ENCODE results near the gene NRAP. TPM values are rescaled to one million over a fixed set of nuclear protein-coding genes. Genes with fewer than 3 reads are reported as not detected.

NRAP gene
- total and polyA plus RNA-seq, 10 of the 15 experiments (the other 5 are each of a cell fraction or from before 2014, with no cell fraction given), result not detected

DNA sequence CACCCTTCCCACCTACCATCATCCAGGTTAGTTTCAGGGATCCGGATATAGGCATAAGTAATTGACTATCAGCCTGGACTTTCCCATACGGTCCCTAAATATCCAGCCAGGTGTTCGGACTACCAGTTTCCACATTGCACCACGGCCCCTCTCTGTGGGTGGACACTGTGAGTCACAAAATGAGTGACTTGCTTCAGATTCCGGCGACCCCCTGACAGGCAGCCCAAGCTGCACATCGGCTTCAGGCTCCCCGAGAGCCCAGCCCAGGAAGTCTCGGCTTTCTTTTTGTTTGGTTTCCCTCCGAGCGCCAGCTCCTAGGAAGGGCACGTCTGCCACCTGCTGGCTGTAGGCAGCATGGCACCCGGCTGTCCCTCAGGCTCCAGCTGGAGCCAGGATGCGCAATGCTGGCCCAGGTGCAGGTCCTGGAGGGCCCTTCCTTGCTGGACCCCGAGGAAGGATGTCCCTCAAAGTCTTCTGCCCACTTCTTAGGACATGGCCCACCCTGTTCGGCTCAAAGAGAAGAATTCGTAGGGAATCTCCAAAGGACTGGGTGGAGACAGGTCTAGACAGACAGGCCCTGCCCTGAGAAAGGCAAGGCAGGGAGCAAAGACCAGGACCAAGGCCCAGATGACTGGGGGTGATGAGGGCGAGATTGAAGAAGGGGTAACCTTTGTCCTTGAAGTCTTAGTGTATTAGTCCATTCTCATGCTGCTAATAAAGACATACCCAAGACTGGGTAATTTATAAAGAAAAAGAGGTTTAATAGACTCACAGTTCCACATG is 100.3 kb downstream of the NRAP start:
- Histone ChIP-seq H3K4me3 (no peak overlapping the region), H3K4me2 (ENCODE audit: control insufficient read depth, insufficient read depth) (peak overlapping the region; percentile 40; the same call in 1 of the 2 replicates), H4K20me1 (ENCODE audit: control insufficient read depth, insufficient read depth) (no peaks in the 10 kb centered on the region), H2AFZ (ENCODE audit: control insufficient read depth, low read depth, low read length) (peak overlapping the region; percentile 48), H3K79me2 (ENCODE audit: control insufficient read depth, insufficient read depth, low read length) (no peaks in the 10 kb centered on the region), H3K9me3 (replicated peaks; ENCODE audit: control insufficient read depth, insufficient read depth, low read length) (no peaks in the 10 kb centered on the region), H3K4me1 (ENCODE audit: control insufficient read depth, insufficient read depth, low read length) (no peaks in the 10 kb centered on the region), H3K27ac (ENCODE audit: control insufficient read depth, insufficient read depth) (no peak overlapping the region), H3K36me3 (ENCODE audit: control insufficient read depth in 2 of 2, insufficient read depth in 2 of 2, low read length in 1 of 2) (no peaks in the 10 kb centered on the region), H3K27me3 (replicated peaks in 1 of 2; ENCODE audit: control insufficient read depth in 2 of 2, insufficient read depth in 2 of 2, low read length in 1 of 2) (peaks cover 0 to 2% of the 10 kb centered on the region in 2 experiments; a peak in 2 of 4 replicates), H3K9ac (ENCODE audit: control insufficient read depth, insufficient read depth, low read length) (no peak overlapping the region)
- ChIA-PET SMC1A (ENCODE audit: uncharacterized antibody, unreplicated experiment) (no interaction called here), RAD21 (ENCODE audit: unreplicated experiment) (interaction anchor here (0.6 to 1.5 kb wide), 3 partner anchors 42 to 1092 kb away, joined by 3 to 4 read pairs (median 4); no protein-coding TSS in a partner anchor), CTCF (interaction anchor here (0.7 to 2.1 kb wide), 9 partner anchors 9 to 1197 kb away, joined by 3 to 7 read pairs (median 4); no protein-coding TSS in a partner anchor), POLR2A (no interaction called here)
- DNase-seq (ENCODE audit: low read depth, low spot score) (no peak), FAIRE-seq (peak; percentile 80), ATAC-seq (peak; percentile 97)
- TF ChIP-seq RB1 (IDR thresholded peaks at IDR 0.05; ENCODE audit: borderline replicate concordance), result peak; percentile 50; the same call in 1 of the 2 replicates
- TF ChIP-seq, protein P1, sequence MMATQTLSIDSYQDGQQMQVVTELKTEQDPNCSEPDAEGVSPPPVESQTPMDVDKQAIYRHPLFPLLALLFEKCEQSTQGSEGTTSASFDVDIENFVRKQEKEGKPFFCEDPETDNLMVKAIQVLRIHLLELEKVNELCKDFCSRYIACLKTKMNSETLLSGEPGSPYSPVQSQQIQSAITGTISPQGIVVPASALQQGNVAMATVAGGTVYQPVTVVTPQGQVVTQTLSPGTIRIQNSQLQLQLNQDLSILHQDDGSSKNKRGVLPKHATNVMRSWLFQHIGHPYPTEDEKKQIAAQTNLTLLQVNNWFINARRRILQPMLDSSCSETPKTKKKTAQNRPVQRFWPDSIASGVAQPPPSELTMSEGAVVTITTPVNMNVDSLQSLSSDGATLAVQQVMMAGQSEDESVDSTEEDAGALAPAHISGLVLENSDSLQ (IDR thresholded peaks at IDR 0.05), result peak; percentile 31; the same call in 1 of the 2 replicates
- TF ChIP-seq IKZF1 (conservative IDR thresholded peaks at IDR 0.05), result no peak
- TF ChIP-seq CHD2 (IDR thresholded peaks at IDR 0.05; ENCODE audit: borderline replicate concordance, low read depth, low read length), result no peak
- TF ChIP-seq, protein P2, sequence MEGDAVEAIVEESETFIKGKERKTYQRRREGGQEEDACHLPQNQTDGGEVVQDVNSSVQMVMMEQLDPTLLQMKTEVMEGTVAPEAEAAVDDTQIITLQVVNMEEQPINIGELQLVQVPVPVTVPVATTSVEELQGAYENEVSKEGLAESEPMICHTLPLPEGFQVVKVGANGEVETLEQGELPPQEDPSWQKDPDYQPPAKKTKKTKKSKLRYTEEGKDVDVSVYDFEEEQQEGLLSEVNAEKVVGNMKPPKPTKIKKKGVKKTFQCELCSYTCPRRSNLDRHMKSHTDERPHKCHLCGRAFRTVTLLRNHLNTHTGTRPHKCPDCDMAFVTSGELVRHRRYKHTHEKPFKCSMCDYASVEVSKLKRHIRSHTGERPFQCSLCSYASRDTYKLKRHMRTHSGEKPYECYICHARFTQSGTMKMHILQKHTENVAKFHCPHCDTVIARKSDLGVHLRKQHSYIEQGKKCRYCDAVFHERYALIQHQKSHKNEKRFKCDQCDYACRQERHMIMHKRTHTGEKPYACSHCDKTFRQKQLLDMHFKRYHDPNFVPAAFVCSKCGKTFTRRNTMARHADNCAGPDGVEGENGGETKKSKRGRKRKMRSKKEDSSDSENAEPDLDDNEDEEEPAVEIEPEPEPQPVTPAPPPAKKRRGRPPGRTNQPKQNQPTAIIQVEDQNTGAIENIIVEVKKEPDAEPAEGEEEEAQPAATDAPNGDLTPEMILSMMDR (IDR thresholded peaks at IDR 0.05 in 2 of 3, conservative IDR thresholded peaks at IDR 0.05 in 1 of 3; ENCODE audit: control insufficient read depth in 2 of 3, extremely low read depth in 1 of 3, insufficient read depth in 1 of 3, low read depth in 3 of 3, low read length in 3 of 3), result peak; percentile 87 to 99 (median 98)
- peak; percentile 82 for TF ChIP-seq RAD21 (IDR thresholded peaks at IDR 0.05; ENCODE audit: insufficient read depth, low read depth, low read length)
- TF ChIP-seq SMC3 (IDR thresholded peaks at IDR 0.05; ENCODE audit: borderline replicate concordance, low read length), result peak; percentile 57; the same call in 1 of the 2 replicates
- intact Hi-C loops (cut with micrococcal nuclease; ENCODE audit: unreplicated experiment) (loop anchor here (5.0 to 10.0 kb wide), 2 partner anchors 839 to 1086 kb away; no protein-coding TSS in a partner anchor), in situ Hi-C loops (cut with MboI) (no loop called here)
- BruUV-seq (replicated peaks), result no TSS peak
- WGBS (ENCODE audit: insufficient coverage, insufficient replicate concordance, low lambda C conversion rate, missing lambda C conversion rate), result 9% methylated on average over 18 of the region's 18 CpGs

Data from GM12878 (cell line).